Mononuclear cell (primary cell): ENCODE measurements around the gene GARIN5A. TPM values are rescaled to one million over a fixed set of nuclear protein-coding genes. Genes with fewer than 3 reads are reported as not detected.

ENCODE experiments used
- H3K27me3 ChIP-seq: 2 replicates; pipeline ENCODE4 v1.6.0; 2011; ENCODE audit warnings: low read length, control low read depth; ENCODE audit not compliant: insufficient read depth
- H3K4me1 ChIP-seq: 2 replicates; pipeline ENCODE4 v1.5.1; 2011; ENCODE audit warnings: mild to moderate bottlenecking, low read length, control low read depth; ENCODE audit not compliant: insufficient read depth
- H3K4me3 ChIP-seq: 2 replicates; pipeline ENCODE4 v1.5.1; 2011; ENCODE audit warnings: mild to moderate bottlenecking, low read length, moderate library complexity
- H3K9me3 ChIP-seq: 2 replicates; pipeline ENCODE4 v1.5.1; 2011; ENCODE audit warnings: low read depth, mild to moderate bottlenecking, control low read depth, low read length
- total RNA-seq: library from RNA; depleted of rRNA; stranded (reverse); fragments of >200 nt; gene quantifications from one replicate; pipeline ENCODE4 v1.2.3, GENCODE V29; 2012

Gene GARIN5A
- total RNA-seq, 1 donor = 0.21 TPM

DNA sequence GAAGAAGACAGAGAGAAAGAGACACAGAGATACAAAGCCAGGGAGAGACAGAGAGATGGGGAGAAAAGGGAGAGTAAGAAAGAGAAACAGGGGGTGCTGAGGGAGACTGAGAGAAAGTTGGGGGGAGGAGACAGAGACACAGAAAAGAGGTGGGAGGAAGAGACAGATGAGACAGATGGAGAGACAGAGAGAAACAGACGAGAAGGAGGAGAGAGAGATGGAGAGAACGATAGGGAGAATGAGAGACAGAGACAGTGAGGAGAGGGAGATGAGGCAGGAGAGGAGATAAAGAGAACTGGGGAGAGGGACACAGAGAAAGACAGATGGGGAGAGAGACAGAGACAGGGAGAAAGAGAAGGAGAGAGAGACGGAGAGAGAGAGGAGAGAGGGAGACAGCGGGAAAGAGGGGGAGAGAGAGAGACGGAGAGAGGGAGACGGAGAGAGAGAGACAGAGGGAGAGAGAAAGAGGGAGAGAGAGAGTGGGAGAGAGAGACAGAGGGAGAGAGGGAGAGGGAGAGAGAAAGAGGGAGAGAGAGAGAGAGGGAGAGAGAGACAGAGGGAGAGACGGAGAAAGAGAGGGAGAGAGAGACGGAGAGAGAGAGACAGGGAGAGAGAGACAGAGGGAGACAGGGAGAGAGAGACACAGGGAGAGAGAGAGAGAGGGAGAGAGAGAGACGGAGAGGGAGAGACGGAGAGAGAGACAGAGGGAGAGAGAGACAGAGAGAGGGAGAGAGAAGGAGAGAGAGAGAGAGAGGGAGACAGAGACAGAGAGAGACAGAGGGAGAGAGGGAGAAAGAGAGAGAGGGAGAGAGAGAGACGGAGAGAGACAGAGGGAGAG lies 21.8 kb upstream of the GARIN5A start:
- H3K4me3 ChIP-seq = no peak overlapping the region
- no peaks in the 10 kb centered on the region for H3K9me3 ChIP-seq
- no peaks in the 10 kb centered on the region for H3K27me3 ChIP-seq
- no peaks in the 10 kb centered on the region for H3K4me1 ChIP-seq

DNA sequence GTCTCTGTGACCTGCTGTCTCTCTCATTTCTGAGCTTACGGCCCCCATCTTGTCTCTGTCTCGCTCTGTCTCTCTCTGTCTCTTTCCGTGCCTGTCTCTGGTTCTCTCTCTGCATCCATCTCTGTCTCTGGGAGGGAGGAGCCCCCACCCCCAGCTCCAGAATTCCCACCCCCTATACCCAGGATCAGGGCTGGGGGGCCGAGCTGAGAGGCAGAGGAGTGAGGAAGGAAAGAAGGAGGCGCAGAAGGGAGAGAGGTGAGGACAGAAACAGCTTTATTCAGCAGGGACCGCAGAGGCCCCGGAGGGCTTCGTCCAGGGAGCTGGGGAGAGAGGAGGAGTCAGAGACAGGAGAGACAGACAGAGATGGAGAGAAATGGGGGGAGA lies 20.4 kb upstream of the GARIN5A start:
- H3K9me3 ChIP-seq = no peaks in the 10 kb centered on the region
- H3K27me3 ChIP-seq = no peaks in the 10 kb centered on the region
- H3K4me3 ChIP-seq = no peak overlapping the region
- H3K4me1 ChIP-seq = peaks cover 5% of the 10 kb centered on the region

GRCh38 chr19:50496189-50497021 lies 19.8 kb upstream of the GARIN5A start:
- Histone ChIP-seq H3K27me3 (no peaks in the 10 kb centered on the region), H3K4me1 (peaks cover 11% of the 10 kb centered on the region), H3K4me3 (no peak overlapping the region), H3K9me3 (no peaks in the 10 kb centered on the region)

GRCh38 chr19:50495020-50495531 lies 18.4 kb upstream of the GARIN5A start:
- H3K9me3 ChIP-seq = no peaks in the 10 kb centered on the region
- H3K4me3 ChIP-seq = no peak overlapping the region
- H3K27me3 ChIP-seq = no peaks in the 10 kb centered on the region
- H3K4me1 ChIP-seq = peaks cover 12% of the 10 kb centered on the region

- H3K4me3 ChIP-seq = no peak overlapping the region
- H3K4me1 ChIP-seq = peaks cover 16% of the 10 kb centered on the region
- H3K9me3 ChIP-seq = no peaks in the 10 kb centered on the region
- H3K27me3 ChIP-seq = no peaks in the 10 kb centered on the region
These were observed 17.8 kb upstream of the GARIN5A start for GRCh38 chr19:50494186-50495019.

GRCh38 chr19:50493171-50493570 lies 16.5 kb upstream of the GARIN5A start:
- Histone ChIP-seq H3K4me1 (peaks cover 25% of the 10 kb centered on the region), H3K27me3 (no peaks in the 10 kb centered on the region), H3K9me3 (no peaks in the 10 kb centered on the region), H3K4me3 (no peak overlapping the region)

GRCh38 chr19:50492303-50493052 lies 15.8 kb upstream of the GARIN5A start:
- Histone ChIP-seq H3K4me3 (no peak overlapping the region), H3K27me3 (no peaks in the 10 kb centered on the region), H3K9me3 (no peaks in the 10 kb centered on the region), H3K4me1 (peaks cover 28% of the 10 kb centered on the region)

GRCh38 chr19:50490991-50491472 lies 14.4 kb upstream of the GARIN5A start:
- no peaks in the 10 kb centered on the region for H3K9me3 ChIP-seq
- peaks cover 35% of the 10 kb centered on the region for H3K4me1 ChIP-seq
- no peaks in the 10 kb centered on the region for H3K27me3 ChIP-seq
- no peak overlapping the region for H3K4me3 ChIP-seq

GRCh38 chr19:50490411-50490811 lies 13.8 kb upstream of the GARIN5A start:
- Histone ChIP-seq H3K4me1 (peaks cover 35% of the 10 kb centered on the region), H3K27me3 (no peaks in the 10 kb centered on the region), H3K4me3 (no peak overlapping the region), H3K9me3 (no peaks in the 10 kb centered on the region)

DNA sequence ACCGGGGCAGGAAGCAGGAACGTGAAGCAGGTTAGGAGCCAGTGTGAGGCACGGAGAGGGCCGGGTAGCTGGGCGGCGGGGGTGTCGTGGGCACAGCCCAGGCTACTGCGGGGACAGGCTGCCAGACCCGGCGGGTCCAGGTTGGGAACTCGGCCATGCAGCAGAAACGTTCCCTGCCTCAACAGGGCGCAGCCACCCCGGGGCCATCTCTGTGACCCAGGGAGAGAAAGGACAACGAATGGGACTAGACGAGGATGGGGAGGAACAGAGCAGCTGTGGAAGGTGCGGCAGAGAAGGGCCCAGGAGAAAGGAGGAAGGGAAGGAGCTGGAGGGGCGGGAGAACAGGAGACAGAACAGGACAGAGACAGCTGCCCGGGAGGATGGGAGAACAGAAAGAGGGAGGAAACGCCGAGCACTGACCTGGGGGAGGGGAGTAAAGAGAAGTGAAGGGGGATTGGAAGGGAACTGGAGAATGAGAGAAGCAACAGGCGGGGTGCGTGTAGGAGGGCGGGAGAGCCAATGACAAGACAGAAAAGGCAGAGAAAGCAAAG lies 12.9 kb upstream of the GARIN5A start:
- H3K4me3 ChIP-seq = no peak overlapping the region
- no peaks in the 10 kb centered on the region for H3K27me3 ChIP-seq
- peaks cover 35% of the 10 kb centered on the region for H3K4me1 ChIP-seq
- no peaks in the 10 kb centered on the region for H3K9me3 ChIP-seq

- H3K27me3 ChIP-seq = no peaks in the 10 kb centered on the region
- H3K9me3 ChIP-seq = no peaks in the 10 kb centered on the region
- H3K4me1 ChIP-seq = peaks cover 35% of the 10 kb centered on the region
- H3K4me3 ChIP-seq = no peak overlapping the region
These were observed 11.9 kb upstream of the GARIN5A start for GRCh38 chr19:50488389-50489194.

GRCh38 chr19:50486823-50487515 lies 10.3 kb upstream of the GARIN5A start:
- no peaks in the 10 kb centered on the region for H3K9me3 ChIP-seq
- H3K4me3 ChIP-seq = no peak overlapping the region
- no peaks in the 10 kb centered on the region for H3K27me3 ChIP-seq
- H3K4me1 ChIP-seq = peaks cover 29% of the 10 kb centered on the region
